H1 (cell line): Measurements from ENCODE around the gene REG4. TPM values are rescaled to one million over a fixed set of nuclear protein-coding genes. Genes with fewer than 3 reads are reported as not detected.

Experiments
- CTCF ChIA-PET: fragments of 300-600 bp; sonication (Branson Sonifier 250); formaldehyde crosslinking; loops from one replicate; lab custom pipeline; 2021; ENCODE audit not compliant: partially characterized antibody; lab: Charles Lee
- POLR2A ChIA-PET: fragments of 300-600 bp; sonication (Branson Sonifier 250); formaldehyde crosslinking; loops from one replicate; lab custom pipeline; 2021; ENCODE audit warnings: inconsistent platforms; ENCODE audit not compliant: partially characterized antibody; lab: Charles Lee
- DNase-seq, 2 experiments: peaks; one replicate each; pipeline versions ENCODE4 v3.0.0 to v3.0.0-alpha.2; 2010 to 2022; ENCODE audit warnings: low spot score in 2 of 2, low read depth in 1 of 2, mixed read lengths in 1 of 2
- FAIRE-seq: peaks from 2 replicates; lab custom pipeline; 2011; peaks lifted over from hg19 to GRCh38; lab: Jason Lieb, UNC
- H2AFZ ChIP-seq: 2 replicates; pipeline ENCODE4 v1.8.1; 2012; ENCODE audit warnings: low read length, inconsistent platforms
- H2AK5ac ChIP-seq: 2 replicates; pipeline ENCODE4 v1.6.1; 2013; ENCODE audit warnings: low read depth, low read length
- H2BK120ac ChIP-seq: replicated peaks from 2 replicates; pipeline ENCODE3; 2013; ENCODE audit warnings: low read depth, low read length, inconsistent platforms
- H2BK12ac ChIP-seq: 2 replicates; pipeline ENCODE4 v1.6.1; 2013; ENCODE audit warnings: low read depth, low read length
- H2BK15ac ChIP-seq: 2 replicates; pipeline ENCODE4 v1.6.1; 2013; ENCODE audit warnings: low read length
- H2BK20ac ChIP-seq: 2 replicates; pipeline ENCODE4 v1.6.1; 2013; ENCODE audit warnings: low read length
- H2BK5ac ChIP-seq: 2 replicates; pipeline ENCODE4 v1.6.1; 2013; ENCODE audit warnings: low read depth, low read length
- H3K14ac ChIP-seq: 2 replicates; pipeline ENCODE4 v1.6.1; 2013; ENCODE audit warnings: inconsistent platforms; ENCODE audit not compliant: insufficient read length
- H3K18ac ChIP-seq: 2 replicates; pipeline ENCODE4 v1.6.1; 2013; ENCODE audit warnings: low read length; ENCODE audit errors: extremely low read depth
- H3K23ac ChIP-seq: 2 replicates; pipeline ENCODE4 v1.6.1; 2013; ENCODE audit warnings: inconsistent platforms; ENCODE audit not compliant: insufficient read length
- H3K23me2 ChIP-seq: 2 replicates; pipeline ENCODE4 v1.6.1; 2013; ENCODE audit warnings: low read depth, low read length
- H3K27ac ChIP-seq: 2 replicates; pipeline ENCODE4 v1.6.1; 2011; ENCODE audit warnings: low read depth, low read length, inconsistent platforms
- H3K27me3 ChIP-seq, 4 experiments: replicated peaks in 1 of 4; 1 replicate in 1 of 4; 2 replicates in 3 of 4; pipeline versions ENCODE4 v1.6.1 to v1.8.1; 2011 to 2013; ENCODE audit warnings: low read length in 3 of 4, mild to moderate bottlenecking in 3 of 4, inconsistent platforms in 2 of 4, mixed read lengths in 2 of 4, moderate library complexity in 1 of 4; ENCODE audit not compliant: control insufficient read depth in 3 of 4, insufficient read depth in 3 of 4; ENCODE audit errors: extremely low read depth in 1 of 4
- H3K36me3 ChIP-seq, 4 experiments: 2 replicates each; pipeline versions ENCODE4 v1.6.1 to v1.8.1; 2011 to 2013; ENCODE audit warnings: mild to moderate bottlenecking in 4 of 4, low read length in 3 of 4, moderate library complexity in 2 of 4, control low read depth in 1 of 4, inconsistent platforms in 1 of 4; ENCODE audit not compliant: insufficient read depth in 4 of 4, control insufficient read depth in 2 of 4
- H3K4ac ChIP-seq: replicated peaks from 2 replicates; pipeline ENCODE3; 2013; ENCODE audit warnings: low read length, low read depth, mixed read lengths, inconsistent platforms; ENCODE audit not compliant: insufficient read length
- H3K4me1 ChIP-seq, 4 experiments: replicated peaks in 1 of 4; 1 replicate in 1 of 4; 2 replicates in 3 of 4; pipeline versions ENCODE4 v1.6.1 to v1.8.1; 2011 to 2013; ENCODE audit warnings: low read length in 3 of 4, inconsistent platforms in 2 of 4, mixed read lengths in 1 of 4; ENCODE audit not compliant: insufficient read depth in 4 of 4, control insufficient read depth in 3 of 4
- H3K4me2 ChIP-seq, 2 experiments: 2 replicates each; pipeline versions ENCODE4 v1.6.1 to v1.8.1; 2011 to 2013; ENCODE audit warnings: low read depth in 2 of 2, low read length in 2 of 2, control low read depth in 1 of 2, inconsistent platforms in 1 of 2, mild to moderate bottlenecking in 1 of 2; ENCODE audit not compliant: insufficient read depth in 1 of 2
- H3K4me3 ChIP-seq, 4 experiments: fragments of 200-600, 300-600 bp in 1 of 4; sonication (generic), shearing (Covaris generic), sonication (Bioruptor Twin) in 1 of 4; 2 replicates each; pipeline versions ENCODE4 v1.5.1 to v1.8.1; 2011 to 2016; ENCODE audit warnings: low read length in 4 of 4, low read depth in 3 of 4, control low read depth in 2 of 4, inconsistent platforms in 2 of 4, mild to moderate bottlenecking in 2 of 4, mixed read lengths in 1 of 4, moderate library complexity in 1 of 4; ENCODE audit not compliant: insufficient read depth in 2 of 4; ENCODE audit errors: extremely low read depth in 1 of 4
- H3K56ac ChIP-seq: replicated peaks from 2 replicates; pipeline ENCODE3; 2013; ENCODE audit warnings: low read depth, mild to moderate bottlenecking, mixed read lengths, low read length, inconsistent platforms; ENCODE audit not compliant: insufficient read length
- H3K79me1 ChIP-seq: 2 replicates; pipeline ENCODE4 v1.6.1; 2013; ENCODE audit warnings: low read depth, low read length, control low read depth
- H3K79me2 ChIP-seq, 2 experiments: 2 replicates each; pipeline versions ENCODE4 v1.6.1 to v1.8.1; 2012 to 2013; ENCODE audit warnings: low read length in 2 of 2, mild to moderate bottlenecking in 2 of 2, inconsistent platforms in 1 of 2; ENCODE audit not compliant: insufficient read depth in 2 of 2, control insufficient read depth in 1 of 2
- H3K9ac ChIP-seq, 4 experiments: replicated peaks in 1 of 4; 1 replicate in 1 of 4; 2 replicates in 3 of 4; pipeline versions ENCODE4 v1.6.1 to v1.8.1; 2011 to 2013; ENCODE audit warnings: low read depth in 3 of 4, low read length in 3 of 4, control low read depth in 2 of 4, mild to moderate bottlenecking in 2 of 4, moderate library complexity in 2 of 4, inconsistent platforms in 1 of 4; ENCODE audit errors: extremely low read depth in 1 of 4
- H3K9me3 ChIP-seq, 2 experiments: 2 replicates each; pipeline versions ENCODE4 v1.6.1 to v1.8.1; 2012 to 2013; ENCODE audit warnings: mild to moderate bottlenecking in 2 of 2, moderate library complexity in 2 of 2, control low read depth in 1 of 2, inconsistent platforms in 1 of 2, low read depth in 1 of 2, low read length in 1 of 2, mixed read lengths in 1 of 2; ENCODE audit not compliant: insufficient read depth in 2 of 2
- H4K20me1 ChIP-seq, 2 experiments: replicated peaks in 1 of 2; 2 replicates each; pipeline versions ENCODE3 to v1.8.1; 2011 to 2013; ENCODE audit warnings: inconsistent platforms in 2 of 2, low read length in 2 of 2, mild to moderate bottlenecking in 1 of 2; ENCODE audit not compliant: insufficient read depth in 2 of 2, control insufficient read depth in 1 of 2
- H4K5ac ChIP-seq: 2 replicates; pipeline ENCODE4 v1.6.1; 2013; ENCODE audit warnings: low read length, low read depth, mixed read lengths, inconsistent platforms; ENCODE audit not compliant: insufficient read length
- H4K8ac ChIP-seq: 2 replicates; pipeline ENCODE4 v1.8.0; 2013; ENCODE audit warnings: mild to moderate bottlenecking, moderate library complexity, low read length, inconsistent platforms; ENCODE audit not compliant: insufficient read depth; ENCODE audit errors: extremely low read depth
- H4K91ac ChIP-seq: replicated peaks from 2 replicates; pipeline ENCODE3; 2013; ENCODE audit warnings: low read length, mixed read lengths, inconsistent platforms; ENCODE audit not compliant: insufficient read length
- CEBPB ChIP-seq: IDR thresholded peaks from 2 replicates; pipeline ENCODE4 v1.6.1; 2012; ENCODE audit warnings: low read depth, low read length
- KDM1A ChIP-seq: fragments of 200-600, 300-600 bp; sonication (generic); IDR thresholded peaks from 2 replicates; pipeline ENCODE4 v1.7.1; 2016; ENCODE audit warnings: mild to moderate bottlenecking, low read length, borderline replicate concordance
- WGBS, 2 experiments: shearing (Covaris generic) in 1 of 2; methylation state at CpG; one replicate each; pipeline versions ENCODE4 v1.1.6 to v1.1.7; 2013 to 2015; ENCODE audit warnings: low lambda C conversion rate in 2 of 2, mixed read lengths in 2 of 2, inconsistent platforms in 1 of 2, low coverage in 1 of 2, missing lambda C conversion rate in 1 of 2; ENCODE audit not compliant: insufficient replicate concordance in 2 of 2, insufficient coverage in 1 of 2, insufficient read length in 1 of 2; ENCODE audit errors: extremely low coverage in 1 of 2, missing lambda C conversion rate in 1 of 2; 5-methylcytosine and 5-hydroxymethylcytosine counted together
- polyA plus RNA-seq, 7 experiments: library from polyadenylated mRNA; depleted of rRNA in 3 of 7; stranded (reverse) in 5 of 7; unstranded in 2 of 7; fragments of >200 nt in 5 of 7; fragments of 200-250 nt in 2 of 7; gene quantifications; 1 replicate in 5 of 7; 2 replicates in 1 of 7; 4 replicates in 1 of 7; pipeline versions ENCODE4 v1.2.1 to v1.2.3, GENCODE V29; 2011 to 2013; ENCODE audit warnings: missing spikeins in 2 of 7, mixed read lengths in 2 of 7
- total RNA-seq: library from RNA; stranded (reverse); fragmentation: NEBNext Ultra II Directional; extraction: Animal tissue kit (Norgen Biotek cat#: 25700); gene quantifications from 2 replicates; pipeline ENCODE4 v1.2.1, GENCODE V29; 2021

REG4 gene
- total and polyA plus RNA-seq, 2 of the 8 experiments (the other 6 are each of a cell fraction or from before 2014, with no cell fraction given) = not detected

GRCh38 chr1:119784191-119784781, 27.0 kb downstream of the REG4 start:
- no peak overlapping the region for H2BK12ac ChIP-seq
- WGBS, 2 experiments = 88% methylated on average over 3 of the region's 3 CpGs; no CpG with 5 or more reads in 1 of the 2 experiments
- ChIA-PET POLR2A (interaction anchor here (0.7 to 1.4 kb wide), 3 partner anchors 10 to 38 kb away, joined by 3 to 6 read pairs (median 4); no protein-coding TSS in a partner anchor), CTCF (interaction anchor here (1.0 to 1.5 kb wide), 3 partner anchors 12 to 189 kb away, joined by 3 to 5 read pairs (median 3); no protein-coding TSS in a partner anchor)
- H3K27me3 ChIP-seq = no peaks in the 10 kb centered on the region
- no peak overlapping the region for H4K8ac ChIP-seq
- H2BK5ac ChIP-seq = no peak overlapping the region
- no peak overlapping the region for H3K9ac ChIP-seq
- H2BK15ac ChIP-seq = no peak overlapping the region
- H2BK20ac ChIP-seq = no peak overlapping the region
- no peak for FAIRE-seq
- no peaks in the 10 kb centered on the region for H3K79me2 ChIP-seq
- no peak overlapping the region for H3K14ac ChIP-seq
- DNase-seq = no peak
- H3K4me1 ChIP-seq = no peaks in the 10 kb centered on the region
- TF ChIP-seq CEBPB (peak; percentile 37; the same call in 1 of the 2 replicates), KDM1A (no peak)
- H2BK120ac ChIP-seq = no peak overlapping the region
- no peaks in the 10 kb centered on the region for H3K79me1 ChIP-seq
- H3K23ac ChIP-seq = no peak overlapping the region
- no peak overlapping the region for H3K4ac ChIP-seq
- no peak overlapping the region for H3K4me2 ChIP-seq
- no peak overlapping the region for H3K56ac ChIP-seq
- no peaks in the 10 kb centered on the region for H3K9me3 ChIP-seq
- no peak overlapping the region for H4K91ac ChIP-seq
- H3K4me3 ChIP-seq = no peak overlapping the region
- no peak overlapping the region for H4K5ac ChIP-seq
- H3K18ac ChIP-seq = no peak overlapping the region
- no peak overlapping the region for H3K27ac ChIP-seq
- no peaks in the 10 kb centered on the region for H4K20me1 ChIP-seq
- no peak overlapping the region for H2AFZ ChIP-seq
- no peaks in the 10 kb centered on the region for H3K23me2 ChIP-seq
- no peak overlapping the region for H2AK5ac ChIP-seq
- no peaks in the 10 kb centered on the region for H3K36me3 ChIP-seq
